Neuronal stem cell (in vitro differentiated cells): Measurements from ENCODE around the gene SOBP.

Experiments
- DNase-seq: peaks from one replicate; pipeline ENCODE4 v3.0.0-alpha.2; 2013; ENCODE audit warnings: low spot score
- H2AFZ ChIP-seq: one replicate; pipeline ENCODE4 v1.6.1; 2013; ENCODE audit warnings: mild to moderate bottlenecking, low read length, inconsistent platforms
- H2AK5ac ChIP-seq: 2 replicates; pipeline ENCODE4 v1.6.1; 2013; ENCODE audit warnings: low read depth, mild to moderate bottlenecking, inconsistent platforms, low read length, moderate library complexity, mixed read lengths
- H2BK120ac ChIP-seq: 2 replicates; pipeline ENCODE4 v1.6.1; 2013; ENCODE audit warnings: low read depth, mild to moderate bottlenecking, inconsistent platforms, low read length, moderate library complexity, mixed read lengths
- H2BK12ac ChIP-seq: one replicate; pipeline ENCODE4 v1.6.1; 2013; ENCODE audit warnings: low read length, inconsistent platforms
- H2BK15ac ChIP-seq: 2 replicates; pipeline ENCODE4 v1.6.1; 2013; ENCODE audit warnings: mild to moderate bottlenecking, low read length, inconsistent platforms, mixed read lengths
- H2BK5ac ChIP-seq: one replicate; pipeline ENCODE4 v1.6.1; 2013; ENCODE audit warnings: inconsistent platforms, mild to moderate bottlenecking, low read length, moderate library complexity
- H3K14ac ChIP-seq: one replicate; pipeline ENCODE4 v1.6.1; 2013; ENCODE audit warnings: low read length, inconsistent platforms
- H3K18ac ChIP-seq: 2 replicates; pipeline ENCODE4 v1.6.1; 2013; ENCODE audit warnings: low read length, inconsistent platforms
- H3K23ac ChIP-seq: 2 replicates; pipeline ENCODE4 v1.6.1; 2013; ENCODE audit warnings: low read depth, mild to moderate bottlenecking, mixed read lengths, low read length, inconsistent platforms; ENCODE audit not compliant: poor library complexity
- H3K27ac ChIP-seq: replicated peaks from 3 replicates; pipeline ENCODE4 v1.5.1; 2013; ENCODE audit warnings: low read length, inconsistent platforms
- H3K27me3 ChIP-seq, 3 experiments: 2 replicates each; pipeline ENCODE4 v1.6.1; 2013; ENCODE audit warnings: low read length in 3 of 3, mild to moderate bottlenecking in 2 of 3, inconsistent platforms in 1 of 3, low read depth in 1 of 3, mixed read lengths in 1 of 3, moderate library complexity in 1 of 3; ENCODE audit not compliant: control insufficient read depth in 3 of 3, insufficient read depth in 3 of 3
- H3K36me3 ChIP-seq, 2 donors: replicated peaks in 1 of 2; 2 replicates each; pipeline ENCODE4 v1.6.1; 2013; ENCODE audit warnings: low read length in 2 of 2; ENCODE audit not compliant: control insufficient read depth in 2 of 2, insufficient read depth in 2 of 2
- H3K4ac ChIP-seq: 2 replicates; pipeline ENCODE4 v1.6.1; 2013; ENCODE audit warnings: inconsistent platforms, mild to moderate bottlenecking, low read length, moderate library complexity
- H3K4me1 ChIP-seq, 2 donors: 1 replicate in 1 of 2; 2 replicates in 1 of 2; pipeline ENCODE4 v1.6.1; 2013; ENCODE audit warnings: low read length in 2 of 2, low read depth in 1 of 2; ENCODE audit not compliant: control insufficient read depth in 2 of 2, insufficient read depth in 1 of 2
- H3K4me2 ChIP-seq: one replicate; pipeline ENCODE4 v1.6.1; 2013; ENCODE audit warnings: mild to moderate bottlenecking, low read length, inconsistent platforms; ENCODE audit not compliant: insufficient read depth, poor library complexity, severe bottlenecking
- H3K4me3 ChIP-seq, 2 donors: 2 replicates each; pipeline ENCODE4 v1.5.1; 2013; ENCODE audit warnings: low read length in 2 of 2, mild to moderate bottlenecking in 2 of 2, inconsistent platforms in 1 of 2, moderate library complexity in 1 of 2
- H3K79me1 ChIP-seq: one replicate; pipeline ENCODE4 v1.6.1; 2013; ENCODE audit warnings: low read depth, mild to moderate bottlenecking, inconsistent platforms, low read length, moderate library complexity
- H3K9ac ChIP-seq: one replicate; pipeline ENCODE4 v1.6.1; 2013; ENCODE audit warnings: mild to moderate bottlenecking, low read depth, low read length, inconsistent platforms; ENCODE audit not compliant: poor library complexity
- H3K9me3 ChIP-seq, 2 donors: replicated peaks in 1 of 2; 2 replicates each; pipeline versions ENCODE3 to v1.6.1; 2013; ENCODE audit warnings: low read length in 2 of 2, mild to moderate bottlenecking in 2 of 2, inconsistent platforms in 1 of 2, low read depth in 1 of 2, mixed read lengths in 1 of 2, moderate library complexity in 1 of 2; ENCODE audit not compliant: control insufficient read depth in 2 of 2, insufficient read depth in 1 of 2
- H4K8ac ChIP-seq: one replicate; pipeline ENCODE4 v1.6.1; 2013; ENCODE audit warnings: low read depth, mild to moderate bottlenecking, inconsistent platforms, low read length, moderate library complexity
- H4K91ac ChIP-seq: one replicate; pipeline ENCODE4 v1.6.1; 2013; ENCODE audit warnings: low read length, low read depth, mild to moderate bottlenecking, inconsistent platforms; ENCODE audit not compliant: poor library complexity
- WGBS, 2 donors: extraction: QIAGEN DNeasy Blood & Tissue Kit; methylation state at CpG; one replicate each; pipeline ENCODE4 v1.1.7; 2013; ENCODE audit warnings: missing lambda C conversion rate in 2 of 2, mixed read lengths in 1 of 2; ENCODE audit not compliant: insufficient read length in 2 of 2, insufficient replicate concordance in 1 of 2; ENCODE audit errors: extremely low coverage in 2 of 2; 5-methylcytosine and 5-hydroxymethylcytosine counted together

Gene SOBP

GRCh38 chr6:107543567-107543966, 53.6 kb downstream of the SOBP start:
- Histone ChIP-seq H3K27me3 (no peaks in the 10 kb centered on the region), H2BK12ac (no peak overlapping the region), H3K4me2 (no peak overlapping the region), H3K36me3 (peaks cover 0 to 64% of the 10 kb centered on the region in 2 donors), H3K23ac (no peak overlapping the region), H2BK5ac (no peak overlapping the region), H3K79me1 (no peaks in the 10 kb centered on the region), H2BK120ac (no peak overlapping the region), H3K9ac (no peak overlapping the region), H3K4me1 (peaks cover 12 to 21% of the 10 kb centered on the region in 2 donors), H3K4ac (no peak overlapping the region), H3K4me3 (no peak overlapping the region), H4K91ac (no peak overlapping the region), H3K9me3 (no peaks in the 10 kb centered on the region), H2AK5ac (no peak overlapping the region), H3K14ac (no peak overlapping the region), H4K8ac (no peak overlapping the region), H3K18ac (no peak overlapping the region), H2AFZ (no peak overlapping the region), H3K27ac (no peak overlapping the region), H2BK15ac (no peak overlapping the region)
- no peak for DNase-seq
- no CpG with 5 or more reads among the region's 2 CpGs for WGBS, 2 donors

- Histone ChIP-seq H3K36me3 (peaks cover 0 to 75% of the 10 kb centered on the region in 2 donors), H2BK5ac (no peak overlapping the region), H2BK120ac (no peak overlapping the region), H3K9ac (no peak overlapping the region), H3K23ac (no peak overlapping the region), H4K91ac (no peak overlapping the region), H3K4me2 (no peak overlapping the region), H4K8ac (no peak overlapping the region), H3K9me3 (no peaks in the 10 kb centered on the region), H3K4me1 (peaks cover 1 to 7% of the 10 kb centered on the region in 2 donors), H2BK12ac (no peak overlapping the region), H3K18ac (no peak overlapping the region), H3K27ac (no peak overlapping the region), H2BK15ac (no peak overlapping the region), H3K4me3 (no peak overlapping the region), H3K4ac (no peak overlapping the region), H2AFZ (no peak overlapping the region), H3K79me1 (no peaks in the 10 kb centered on the region), H2AK5ac (no peak overlapping the region), H3K14ac (no peak overlapping the region), H3K27me3 (no peaks in the 10 kb centered on the region)
- no peak for DNase-seq
- no CpG with 5 or more reads among the region's 4 CpGs for WGBS, 2 donors
Measured at GRCh38 chr6:107545763-107546162, 55.8 kb downstream of the SOBP start.

- H3K4me3 ChIP-seq = no peak overlapping the region
- no peak overlapping the region for H3K23ac ChIP-seq
- WGBS, 2 donors = no CpG with 5 or more reads among the region's 6 CpGs
- no peak for DNase-seq
- H3K27me3 ChIP-seq = no peaks in the 10 kb centered on the region
- no peaks in the 10 kb centered on the region for H3K79me1 ChIP-seq
- no peak overlapping the region for H2BK12ac ChIP-seq
- no peak overlapping the region for H3K4me2 ChIP-seq
- H4K91ac ChIP-seq = no peak overlapping the region
- no peak overlapping the region for H3K27ac ChIP-seq
- no peak overlapping the region for H4K8ac ChIP-seq
- no peaks in the 10 kb centered on the region for H3K9me3 ChIP-seq
- no peak overlapping the region for H2AK5ac ChIP-seq
- peaks cover 0 to 84% of the 10 kb centered on the region in 2 donors for H3K36me3 ChIP-seq
- H3K4me1 ChIP-seq = peaks cover 1 to 7% of the 10 kb centered on the region in 2 donors
- H2BK5ac ChIP-seq = no peak overlapping the region
- no peak overlapping the region for H3K14ac ChIP-seq
- no peak overlapping the region for H3K9ac ChIP-seq
- no peak overlapping the region for H2BK120ac ChIP-seq
- H2BK15ac ChIP-seq = no peak overlapping the region
- H2AFZ ChIP-seq = no peak overlapping the region
- H3K18ac ChIP-seq = no peak overlapping the region
- H3K4ac ChIP-seq = no peak overlapping the region
Measured at GRCh38 chr6:107546691-107547450, 57.0 kb downstream of the SOBP start.

DNA sequence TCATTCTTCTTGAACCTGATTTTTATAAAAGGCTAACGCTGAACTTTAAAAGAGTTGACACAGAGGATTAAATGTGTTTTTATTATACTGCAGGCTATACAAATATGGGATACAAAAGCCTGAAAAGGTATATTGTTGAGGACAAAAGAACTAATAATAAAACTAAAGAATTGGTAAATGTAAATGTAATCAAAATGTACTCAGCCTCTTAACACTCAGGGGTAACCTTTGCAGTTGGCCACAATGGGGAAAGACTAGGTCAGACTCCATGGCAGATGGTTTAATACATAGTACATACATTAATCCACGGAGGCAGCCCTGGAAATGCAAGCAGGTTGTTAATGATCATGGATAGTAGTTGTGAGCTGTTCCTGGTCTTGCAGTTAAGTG, 57.5 kb downstream of the SOBP start:
- no peaks in the 10 kb centered on the region for H3K27me3 ChIP-seq
- no peak overlapping the region for H3K23ac ChIP-seq
- no peak overlapping the region for H3K9ac ChIP-seq
- no peak overlapping the region for H2BK12ac ChIP-seq
- no CpG with 5 or more reads among the region's 2 CpGs for WGBS, 2 donors
- DNase-seq = no peak
- H3K18ac ChIP-seq = no peak overlapping the region
- no peak overlapping the region for H2AFZ ChIP-seq
- no peak overlapping the region for H2AK5ac ChIP-seq
- peaks cover 0 to 84% of the 10 kb centered on the region in 2 donors for H3K36me3 ChIP-seq
- no peak overlapping the region for H2BK120ac ChIP-seq
- no peak overlapping the region for H2BK15ac ChIP-seq
- H3K79me1 ChIP-seq = no peaks in the 10 kb centered on the region
- H4K91ac ChIP-seq = no peak overlapping the region
- H3K4me1 ChIP-seq = peaks cover 0 to 7% of the 10 kb centered on the region in 2 donors
- H3K14ac ChIP-seq = no peak overlapping the region
- no peak overlapping the region for H3K4me2 ChIP-seq
- H2BK5ac ChIP-seq = no peak overlapping the region
- H3K9me3 ChIP-seq = no peaks in the 10 kb centered on the region
- H3K4me3 ChIP-seq = no peak overlapping the region
- H3K4ac ChIP-seq = no peak overlapping the region
- H4K8ac ChIP-seq = no peak overlapping the region
- H3K27ac ChIP-seq = no peak overlapping the region
